ENCODE measurements around the gene SCAF11. TPM values are rescaled to one million over a fixed set of nuclear protein-coding genes. Genes with fewer than 3 reads are reported as not detected.

The SCAF11 gene
- polyA plus RNA-seq, 1 experiment = 25.2 TPM

DNA sequence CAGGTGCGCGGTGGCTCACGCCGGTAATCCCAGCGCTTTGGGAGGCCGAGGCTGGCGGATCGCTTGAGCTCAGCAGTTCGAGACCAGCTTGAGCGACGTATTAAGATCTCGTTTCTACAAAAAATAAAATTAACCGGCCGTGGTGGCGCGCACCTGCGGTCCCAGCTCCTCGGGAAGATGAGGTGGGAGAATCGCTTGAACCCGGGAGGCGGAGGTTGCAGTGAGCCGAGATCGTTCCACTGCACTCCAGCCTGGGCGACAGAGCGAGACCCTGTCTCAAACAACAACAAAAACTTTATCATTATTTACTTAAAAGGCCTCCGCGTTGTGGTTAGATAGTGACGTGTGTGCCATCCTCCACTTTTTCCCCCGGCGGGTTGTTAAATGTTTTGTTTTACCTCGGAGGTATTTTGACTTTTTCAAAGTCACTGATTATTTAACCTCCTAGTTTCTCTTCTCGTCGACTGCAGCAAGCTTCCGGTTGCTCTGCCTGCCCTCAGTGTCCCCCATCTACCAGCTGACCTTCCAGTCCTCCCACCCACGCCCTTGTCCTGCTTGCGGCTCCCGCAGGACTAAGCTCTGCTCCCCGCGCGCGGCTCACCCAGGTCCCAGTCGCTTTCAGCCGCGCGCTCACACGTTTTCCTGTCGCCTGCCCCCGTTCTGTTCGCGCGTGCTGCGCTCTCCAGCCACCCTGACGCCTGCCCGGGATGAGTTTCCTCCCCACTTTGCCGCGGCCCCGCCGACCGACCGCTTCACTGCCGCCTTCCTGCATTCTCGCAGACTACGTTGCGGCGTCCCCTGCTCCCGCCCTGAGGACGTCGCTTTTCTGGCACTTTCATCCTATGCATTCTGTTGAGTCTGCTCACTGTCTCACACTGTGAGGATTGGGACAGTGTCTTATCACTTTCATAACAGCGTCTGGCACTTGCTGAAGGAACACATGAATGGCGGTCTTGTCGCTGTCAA is 1.2 kb upstream of the SCAF11 start:
- Histone ChIP-seq H3K4me3 (ENCODE audit: low read depth, low read length) (peak overlapping the region; percentile 66), H3K36me3 (ENCODE audit: control insufficient read depth, insufficient read depth, low read length) (no peaks in the 10 kb centered on the region), H3K27me3 (ENCODE audit: control insufficient read depth, insufficient read depth, low read length) (no peaks in the 10 kb centered on the region)
- ChIA-PET POLR2A (interaction anchor here (0.6 kb wide), 1 partner anchor 501 kb away, joined by 6 read pairs; no protein-coding TSS in a partner anchor), CTCF (interaction anchor here (0.6 to 3.0 kb wide), 15 partner anchors 11 to 317 kb away, joined by 3 to 15 read pairs (median 3); no protein-coding TSS in a partner anchor)
- DNase-seq (ENCODE audit: low read depth) = no peak
- TF ChIP-seq, protein P1, sequence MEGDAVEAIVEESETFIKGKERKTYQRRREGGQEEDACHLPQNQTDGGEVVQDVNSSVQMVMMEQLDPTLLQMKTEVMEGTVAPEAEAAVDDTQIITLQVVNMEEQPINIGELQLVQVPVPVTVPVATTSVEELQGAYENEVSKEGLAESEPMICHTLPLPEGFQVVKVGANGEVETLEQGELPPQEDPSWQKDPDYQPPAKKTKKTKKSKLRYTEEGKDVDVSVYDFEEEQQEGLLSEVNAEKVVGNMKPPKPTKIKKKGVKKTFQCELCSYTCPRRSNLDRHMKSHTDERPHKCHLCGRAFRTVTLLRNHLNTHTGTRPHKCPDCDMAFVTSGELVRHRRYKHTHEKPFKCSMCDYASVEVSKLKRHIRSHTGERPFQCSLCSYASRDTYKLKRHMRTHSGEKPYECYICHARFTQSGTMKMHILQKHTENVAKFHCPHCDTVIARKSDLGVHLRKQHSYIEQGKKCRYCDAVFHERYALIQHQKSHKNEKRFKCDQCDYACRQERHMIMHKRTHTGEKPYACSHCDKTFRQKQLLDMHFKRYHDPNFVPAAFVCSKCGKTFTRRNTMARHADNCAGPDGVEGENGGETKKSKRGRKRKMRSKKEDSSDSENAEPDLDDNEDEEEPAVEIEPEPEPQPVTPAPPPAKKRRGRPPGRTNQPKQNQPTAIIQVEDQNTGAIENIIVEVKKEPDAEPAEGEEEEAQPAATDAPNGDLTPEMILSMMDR (IDR thresholded peaks at IDR 0.05; ENCODE audit: insufficient read depth, low read depth, low read length) = no peak

- TF ChIP-seq, protein P1 (IDR thresholded peaks at IDR 0.05; ENCODE audit: insufficient read depth, low read depth, low read length) = no peak
- DNase-seq (ENCODE audit: low read depth) = no peak
- ChIA-PET POLR2A (interaction anchor here (0.7 kb wide), 1 partner anchor 85 kb away, joined by 4 read pairs; no protein-coding TSS in a partner anchor), CTCF (interaction anchor here (0.7 to 3.0 kb wide), 8 partner anchors 15 to 234 kb away, joined by 3 to 15 read pairs (median 4); no protein-coding TSS in a partner anchor)
- Histone ChIP-seq H3K4me3 (ENCODE audit: low read depth, low read length) (peak overlapping the region; percentile 69), H3K36me3 (ENCODE audit: control insufficient read depth, insufficient read depth, low read length) (no peaks in the 10 kb centered on the region), H3K27me3 (ENCODE audit: control insufficient read depth, insufficient read depth, low read length) (no peaks in the 10 kb centered on the region)
These were observed 480 bp downstream of the SCAF11 start for GRCh38 chr12:45989721-45990467.

DNA sequence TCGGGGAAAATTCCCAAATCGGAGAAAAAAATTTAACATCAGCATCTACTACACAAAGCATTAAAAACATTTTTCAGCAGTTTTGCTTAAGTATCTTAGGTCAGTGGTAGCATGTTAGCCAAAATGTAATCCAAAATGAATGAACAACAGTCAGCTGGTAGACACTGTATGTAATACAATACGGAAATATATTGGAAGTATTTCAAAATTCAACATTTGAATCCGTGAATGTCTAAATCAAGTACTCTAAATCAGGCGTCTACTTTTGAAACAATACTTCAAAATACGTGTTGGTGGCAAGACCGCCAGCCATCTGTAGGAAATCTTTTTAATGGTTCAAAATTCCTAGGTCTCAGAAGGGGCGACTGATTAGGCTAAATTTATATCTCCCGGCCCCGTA is 1.1 kb downstream of the SCAF11 start:
- ChIA-PET POLR2A (interaction anchor here (0.7 kb wide), 1 partner anchor 84 kb away, joined by 4 read pairs; no protein-coding TSS in a partner anchor), CTCF (interaction anchor here (0.7 to 3.0 kb wide), 5 partner anchors 14 to 234 kb away, joined by 3 to 15 read pairs (median 4); no protein-coding TSS in a partner anchor)
- no peak for DNase-seq (ENCODE audit: low read depth)
- Histone ChIP-seq H3K4me3 (ENCODE audit: low read depth, low read length) (peak overlapping the region; percentile 69), H3K36me3 (ENCODE audit: control insufficient read depth, insufficient read depth, low read length) (no peaks in the 10 kb centered on the region), H3K27me3 (ENCODE audit: control insufficient read depth, insufficient read depth, low read length) (no peaks in the 10 kb centered on the region)
- TF ChIP-seq, protein P1 (IDR thresholded peaks at IDR 0.05; ENCODE audit: insufficient read depth, low read depth, low read length) = no peak

DNA sequence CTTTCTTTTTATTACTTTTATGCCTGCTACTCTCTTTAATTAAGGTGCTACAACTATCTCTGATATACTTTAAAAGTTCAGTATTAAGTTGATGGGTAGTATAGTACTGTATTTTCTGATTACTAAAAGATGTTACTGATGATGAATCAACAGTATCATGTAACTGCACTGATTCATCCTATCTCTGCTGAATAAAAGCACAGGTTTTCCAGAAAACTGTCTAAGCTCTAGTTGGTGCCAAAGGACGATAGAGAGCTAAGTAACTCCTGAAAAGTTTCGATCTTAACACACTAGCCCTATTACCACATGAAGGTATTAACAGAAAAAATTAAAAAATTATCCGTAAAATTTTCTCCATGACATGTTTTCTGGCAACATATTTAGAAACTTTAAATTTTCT is 2.1 kb downstream of the SCAF11 start:
- Histone ChIP-seq H3K4me3 (ENCODE audit: low read depth, low read length) (peak overlapping the region; percentile 69; the same call in 1 of the 2 replicates), H3K27me3 (ENCODE audit: control insufficient read depth, insufficient read depth, low read length) (no peaks in the 10 kb centered on the region), H3K36me3 (ENCODE audit: control insufficient read depth, insufficient read depth, low read length) (no peaks in the 10 kb centered on the region)
- TF ChIP-seq, protein P1 (IDR thresholded peaks at IDR 0.05; ENCODE audit: insufficient read depth, low read depth, low read length) = no peak
- ChIA-PET CTCF (no interaction called here), POLR2A (interaction anchor here (0.6 kb wide), 1 partner anchor 16 kb away, joined by 4 read pairs; no protein-coding TSS in a partner anchor)
- DNase-seq (ENCODE audit: low read depth) = no peak
